Stimulated activated CD4-positive, alpha-beta T cell treated with anti-CD3 and anti-CD28 coated beads, TNF-alpha, amount 100 ng/mL, for 48 hours (primary cell): ENCODE data around the gene RAB8A.
"Not testable (repeated sequence)": the region's sequence is repeated elsewhere in the genome, so short reads cannot be mapped to it uniquely, and the experiment has no call there.

ENCODE experiments used
- DNase-seq, 3 donors: peaks; one replicate each; pipeline ENCODE4 v3.0.0-alpha.2; 2020; ENCODE audit warnings: low read depth in 3 of 3

Gene RAB8A

DNA sequence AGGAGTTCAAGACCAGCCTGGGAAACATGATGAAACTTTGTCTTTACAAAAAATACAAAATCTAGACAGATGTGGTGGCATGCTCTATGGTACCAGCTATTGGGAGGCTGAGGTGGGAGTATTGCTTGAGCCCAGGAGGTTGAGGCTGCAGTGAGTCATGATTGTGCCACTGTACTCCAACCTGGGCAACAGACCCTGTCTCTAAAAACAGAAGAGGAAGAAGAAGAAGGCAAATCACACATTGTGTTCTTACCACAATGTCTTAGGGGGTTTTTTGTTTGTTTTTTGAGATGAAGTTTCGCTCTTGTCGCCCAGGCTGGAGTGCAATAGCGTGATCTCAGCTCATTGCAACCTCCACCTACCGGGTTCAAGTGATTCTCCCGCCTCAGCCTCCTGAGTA is 67.2 kb downstream of the RAB8A start:
- not testable (repeated sequence) for DNase-seq

DNA sequence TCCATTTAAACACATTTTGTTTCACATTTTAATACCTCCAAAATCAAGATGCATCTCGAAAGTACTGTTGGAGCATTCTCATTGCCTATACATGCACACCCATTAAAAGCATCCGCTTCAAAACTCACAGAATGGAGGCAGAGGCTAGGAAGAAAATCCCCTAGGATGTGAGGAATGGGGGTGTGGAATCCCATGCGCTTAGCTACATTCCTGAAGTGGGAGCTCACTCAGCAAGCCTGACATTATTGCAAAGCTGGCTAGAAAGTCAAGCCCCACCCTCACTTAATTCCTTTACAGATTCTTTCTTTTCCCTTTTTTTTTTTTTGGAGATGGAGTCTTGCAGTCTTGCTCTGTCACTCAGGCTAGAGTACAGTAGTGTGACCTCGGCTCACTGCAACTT is 68.9 kb downstream of the RAB8A start:
- no peak for DNase-seq
